Measurements from ENCODE around the gene PDCD2. TPM values are rescaled to one million over a fixed set of nuclear protein-coding genes. Genes with fewer than 3 reads are reported as not detected.

Gene PDCD2
- total and polyA plus RNA-seq, 9 of the 15 experiments (the other 6 are each of a cell fraction or from before 2014, with no cell fraction given), result 67.3 to 430 (median 318) TPM

GRCh38 chr6:170552765-170553533 lies 31.5 kb downstream of the PDCD2 start, which contains the start of gene PSMB1 (continued):
- peak; percentile 86 for TF ChIP-seq HNRNPLL (IDR thresholded peaks at IDR 0.05; ENCODE audit: low read depth, low read length, poor library complexity, severe bottlenecking)
- TF ChIP-seq ZNF668 (CRISPR knock-in tag; IDR thresholded peaks at IDR 0.05), result no peak
- TF ChIP-seq THAP7 (CRISPR knock-in tag; IDR thresholded peaks at IDR 0.05), result 0 out of 2 replicates have a peak, but pooled peaks have one; percentile 50
- TF ChIP-seq ZBTB33 (CRISPR knock-in tag; IDR thresholded peaks at IDR 0.05), result peak; percentile 79; the same call in 1 of the 2 replicates
- TF ChIP-seq FOXK2 (conservative IDR thresholded peaks at IDR 0.05 in 1 of 2, IDR thresholded peaks at IDR 0.05 in 1 of 2; ENCODE audit: low read depth in 2 of 2), result peak; percentile 77 to 87
- TF ChIP-seq PREB (CRISPR knock-in tag; IDR thresholded peaks at IDR 0.05), result peak; percentile 44; the same call in 1 of the 2 replicates
- no peak for TF ChIP-seq HDAC8 (tag; IDR thresholded peaks at IDR 0.05)
- TF ChIP-seq C11orf30 (IDR thresholded peaks at IDR 0.05; ENCODE audit: low read depth), result peak; percentile 96
- peak; percentile 10 for TF ChIP-seq DIDO1 (tag; IDR thresholded peaks at IDR 0.05; ENCODE audit: low read depth)
- TF ChIP-seq ETS1 (conservative IDR thresholded peaks at IDR 0.05; ENCODE audit: control insufficient read depth, low read depth, low read length), result peak; percentile 94
- no peak for TF ChIP-seq ZNF280A (IDR thresholded peaks at IDR 0.05; ENCODE audit: low read depth, partially characterized antibody)
- TF ChIP-seq ELK1 (CRISPR knock-in tag; IDR thresholded peaks at IDR 0.05), result no peak
- TF ChIP-seq THAP12 (CRISPR knock-in tag; IDR thresholded peaks at IDR 0.05), result peak; percentile 98
- 0 out of 2 replicates have a peak, but pooled peaks have one; percentile 28 for TF ChIP-seq SOX6 (IDR thresholded peaks at IDR 0.05)
- no peak for TF ChIP-seq BMI1 (IDR thresholded peaks at IDR 0.05; ENCODE audit: low read length)
- no peak for TF ChIP-seq NBN (IDR thresholded peaks at IDR 0.05; ENCODE audit: low read depth)

Measured in K562 (cell line).